H1 (cell line): ENCODE measurements around the gene ARHGAP26. TPM values are rescaled to one million over a fixed set of nuclear protein-coding genes. Genes with fewer than 3 reads are reported as not detected.

Experiments
- CTCF ChIA-PET: fragments of 300-600 bp; sonication (Branson Sonifier 250); formaldehyde crosslinking; loops from one replicate; lab custom pipeline; 2021; ENCODE audit not compliant: partially characterized antibody; lab: Charles Lee
- POLR2A ChIA-PET: fragments of 300-600 bp; sonication (Branson Sonifier 250); formaldehyde crosslinking; loops from one replicate; lab custom pipeline; 2021; ENCODE audit warnings: inconsistent platforms; ENCODE audit not compliant: partially characterized antibody; lab: Charles Lee
- DNase-seq, 2 experiments: peaks; one replicate each; pipeline versions ENCODE4 v3.0.0 to v3.0.0-alpha.2; 2010 to 2022; ENCODE audit warnings: low spot score in 2 of 2, low read depth in 1 of 2, mixed read lengths in 1 of 2
- FAIRE-seq: peaks from 2 replicates; lab custom pipeline; 2011; peaks lifted over from hg19 to GRCh38; lab: Jason Lieb, UNC
- H2AFZ ChIP-seq: 2 replicates; pipeline ENCODE4 v1.8.1; 2012; ENCODE audit warnings: low read length, inconsistent platforms
- H2AK5ac ChIP-seq: 2 replicates; pipeline ENCODE4 v1.6.1; 2013; ENCODE audit warnings: low read depth, low read length
- H2BK120ac ChIP-seq: replicated peaks from 2 replicates; pipeline ENCODE3; 2013; ENCODE audit warnings: low read depth, low read length, inconsistent platforms
- H2BK12ac ChIP-seq: 2 replicates; pipeline ENCODE4 v1.6.1; 2013; ENCODE audit warnings: low read depth, low read length
- H2BK15ac ChIP-seq: 2 replicates; pipeline ENCODE4 v1.6.1; 2013; ENCODE audit warnings: low read length
- H2BK20ac ChIP-seq: 2 replicates; pipeline ENCODE4 v1.6.1; 2013; ENCODE audit warnings: low read length
- H2BK5ac ChIP-seq: 2 replicates; pipeline ENCODE4 v1.6.1; 2013; ENCODE audit warnings: low read depth, low read length
- H3K14ac ChIP-seq: 2 replicates; pipeline ENCODE4 v1.6.1; 2013; ENCODE audit warnings: inconsistent platforms; ENCODE audit not compliant: insufficient read length
- H3K18ac ChIP-seq: 2 replicates; pipeline ENCODE4 v1.6.1; 2013; ENCODE audit warnings: low read length; ENCODE audit errors: extremely low read depth
- H3K23ac ChIP-seq: 2 replicates; pipeline ENCODE4 v1.6.1; 2013; ENCODE audit warnings: inconsistent platforms; ENCODE audit not compliant: insufficient read length
- H3K23me2 ChIP-seq: 2 replicates; pipeline ENCODE4 v1.6.1; 2013; ENCODE audit warnings: low read depth, low read length
- H3K27ac ChIP-seq: 2 replicates; pipeline ENCODE4 v1.6.1; 2011; ENCODE audit warnings: low read depth, low read length, inconsistent platforms
- H3K27me3 ChIP-seq, 4 experiments: replicated peaks in 1 of 4; 1 replicate in 1 of 4; 2 replicates in 3 of 4; pipeline versions ENCODE4 v1.6.1 to v1.8.1; 2011 to 2013; ENCODE audit warnings: low read length in 3 of 4, mild to moderate bottlenecking in 3 of 4, inconsistent platforms in 2 of 4, mixed read lengths in 2 of 4, moderate library complexity in 1 of 4; ENCODE audit not compliant: control insufficient read depth in 3 of 4, insufficient read depth in 3 of 4; ENCODE audit errors: extremely low read depth in 1 of 4
- H3K36me3 ChIP-seq, 4 experiments: 2 replicates each; pipeline versions ENCODE4 v1.6.1 to v1.8.1; 2011 to 2013; ENCODE audit warnings: mild to moderate bottlenecking in 4 of 4, low read length in 3 of 4, moderate library complexity in 2 of 4, control low read depth in 1 of 4, inconsistent platforms in 1 of 4; ENCODE audit not compliant: insufficient read depth in 4 of 4, control insufficient read depth in 2 of 4
- H3K4ac ChIP-seq: replicated peaks from 2 replicates; pipeline ENCODE3; 2013; ENCODE audit warnings: low read length, low read depth, mixed read lengths, inconsistent platforms; ENCODE audit not compliant: insufficient read length
- H3K4me1 ChIP-seq, 4 experiments: replicated peaks in 1 of 4; 1 replicate in 1 of 4; 2 replicates in 3 of 4; pipeline versions ENCODE4 v1.6.1 to v1.8.1; 2011 to 2013; ENCODE audit warnings: low read length in 3 of 4, inconsistent platforms in 2 of 4, mixed read lengths in 1 of 4; ENCODE audit not compliant: insufficient read depth in 4 of 4, control insufficient read depth in 3 of 4
- H3K4me2 ChIP-seq, 2 experiments: 2 replicates each; pipeline versions ENCODE4 v1.6.1 to v1.8.1; 2011 to 2013; ENCODE audit warnings: low read depth in 2 of 2, low read length in 2 of 2, control low read depth in 1 of 2, inconsistent platforms in 1 of 2, mild to moderate bottlenecking in 1 of 2; ENCODE audit not compliant: insufficient read depth in 1 of 2
- H3K4me3 ChIP-seq, 4 experiments: fragments of 200-600, 300-600 bp in 1 of 4; sonication (generic), shearing (Covaris generic), sonication (Bioruptor Twin) in 1 of 4; 2 replicates each; pipeline versions ENCODE4 v1.5.1 to v1.8.1; 2011 to 2016; ENCODE audit warnings: low read length in 4 of 4, low read depth in 3 of 4, control low read depth in 2 of 4, inconsistent platforms in 2 of 4, mild to moderate bottlenecking in 2 of 4, mixed read lengths in 1 of 4, moderate library complexity in 1 of 4; ENCODE audit not compliant: insufficient read depth in 2 of 4; ENCODE audit errors: extremely low read depth in 1 of 4
- H3K56ac ChIP-seq: replicated peaks from 2 replicates; pipeline ENCODE3; 2013; ENCODE audit warnings: low read depth, mild to moderate bottlenecking, mixed read lengths, low read length, inconsistent platforms; ENCODE audit not compliant: insufficient read length
- H3K79me1 ChIP-seq: 2 replicates; pipeline ENCODE4 v1.6.1; 2013; ENCODE audit warnings: low read depth, low read length, control low read depth
- H3K79me2 ChIP-seq, 2 experiments: 2 replicates each; pipeline versions ENCODE4 v1.6.1 to v1.8.1; 2012 to 2013; ENCODE audit warnings: low read length in 2 of 2, mild to moderate bottlenecking in 2 of 2, inconsistent platforms in 1 of 2; ENCODE audit not compliant: insufficient read depth in 2 of 2, control insufficient read depth in 1 of 2
- H3K9ac ChIP-seq, 4 experiments: replicated peaks in 1 of 4; 1 replicate in 1 of 4; 2 replicates in 3 of 4; pipeline versions ENCODE4 v1.6.1 to v1.8.1; 2011 to 2013; ENCODE audit warnings: low read depth in 3 of 4, low read length in 3 of 4, control low read depth in 2 of 4, mild to moderate bottlenecking in 2 of 4, moderate library complexity in 2 of 4, inconsistent platforms in 1 of 4; ENCODE audit errors: extremely low read depth in 1 of 4
- H3K9me3 ChIP-seq, 2 experiments: 2 replicates each; pipeline versions ENCODE4 v1.6.1 to v1.8.1; 2012 to 2013; ENCODE audit warnings: mild to moderate bottlenecking in 2 of 2, moderate library complexity in 2 of 2, control low read depth in 1 of 2, inconsistent platforms in 1 of 2, low read depth in 1 of 2, low read length in 1 of 2, mixed read lengths in 1 of 2; ENCODE audit not compliant: insufficient read depth in 2 of 2
- H4K20me1 ChIP-seq, 2 experiments: replicated peaks in 1 of 2; 2 replicates each; pipeline versions ENCODE3 to v1.8.1; 2011 to 2013; ENCODE audit warnings: inconsistent platforms in 2 of 2, low read length in 2 of 2, mild to moderate bottlenecking in 1 of 2; ENCODE audit not compliant: insufficient read depth in 2 of 2, control insufficient read depth in 1 of 2
- H4K5ac ChIP-seq: 2 replicates; pipeline ENCODE4 v1.6.1; 2013; ENCODE audit warnings: low read length, low read depth, mixed read lengths, inconsistent platforms; ENCODE audit not compliant: insufficient read length
- H4K8ac ChIP-seq: 2 replicates; pipeline ENCODE4 v1.8.0; 2013; ENCODE audit warnings: mild to moderate bottlenecking, moderate library complexity, low read length, inconsistent platforms; ENCODE audit not compliant: insufficient read depth; ENCODE audit errors: extremely low read depth
- H4K91ac ChIP-seq: replicated peaks from 2 replicates; pipeline ENCODE3; 2013; ENCODE audit warnings: low read length, mixed read lengths, inconsistent platforms; ENCODE audit not compliant: insufficient read length
- ASH2L ChIP-seq: fragments of 200-600, 300-600 bp; sonication (generic); IDR thresholded peaks from one replicate; pipeline ENCODE4 v1.7.1; 2017; ENCODE audit warnings: low read length
- BCL11A ChIP-seq, 2 experiments: IDR thresholded peaks; one replicate each; pipeline ENCODE4 v1.6.1; 2011; ENCODE audit warnings: low read depth in 2 of 2, low read length in 2 of 2, mild to moderate bottlenecking in 2 of 2
- CBX5 ChIP-seq: fragments of 300-800, 300-1000 bp; sonication (generic); IDR thresholded peaks from 2 replicates; pipeline ENCODE4 v1.7.1; 2016; ENCODE audit warnings: antibody characterized with exemption, low read length, low read depth
- CBX8 ChIP-seq: fragments of 300-800, 300-1000 bp; sonication (generic); IDR thresholded peaks from 2 replicates; pipeline ENCODE4 v1.7.1; 2016; ENCODE audit warnings: low read depth, low read length, borderline replicate concordance
- EP300 ChIP-seq, 2 experiments: IDR thresholded peaks; 1 replicate in 1 of 2; 2 replicates in 1 of 2; pipeline ENCODE4 v1.6.1; 2011 to 2012; ENCODE audit warnings: low read depth in 2 of 2, low read length in 2 of 2, mild to moderate bottlenecking in 2 of 2, borderline replicate concordance in 1 of 2, inconsistent platforms in 1 of 2, moderate library complexity in 1 of 2
- JUND ChIP-seq: IDR thresholded peaks from 2 replicates; pipeline ENCODE4 v1.6.1; 2011; ENCODE audit warnings: mild to moderate bottlenecking, improper control_type of control experiment, low read length
- NANOG ChIP-seq: IDR thresholded peaks from 2 replicates; pipeline ENCODE4 v1.6.1; 2011; ENCODE audit warnings: low read length, low read depth, mild to moderate bottlenecking, inconsistent platforms; ENCODE audit not compliant: insufficient read depth, poor library complexity, severe bottlenecking
- PHF8 ChIP-seq: fragments of 200-600 bp; sonication (generic); conservative IDR thresholded peaks from 2 replicates; pipeline ENCODE4 v1.7.1; 2012; ENCODE audit warnings: low read depth, mild to moderate bottlenecking, inconsistent platforms, low read length, moderate library complexity
- SAP30 ChIP-seq: fragments of 300-600 bp; sonication (generic); IDR thresholded peaks from 2 replicates; pipeline ENCODE4 v1.7.1; 2012; ENCODE audit warnings: low read length, moderate library complexity, mild to moderate bottlenecking, inconsistent platforms; ENCODE audit not compliant: insufficient read depth, insufficient replicate concordance
- ZNF274 ChIP-seq: IDR thresholded peaks from 2 replicates; pipeline ENCODE4 v1.7.0; 2012; ENCODE audit warnings: low read length, borderline replicate concordance; ENCODE audit errors: extremely low read depth
- WGBS, 2 experiments: shearing (Covaris generic) in 1 of 2; methylation state at CpG; one replicate each; pipeline versions ENCODE4 v1.1.6 to v1.1.7; 2013 to 2015; ENCODE audit warnings: low lambda C conversion rate in 2 of 2, mixed read lengths in 2 of 2, inconsistent platforms in 1 of 2, low coverage in 1 of 2, missing lambda C conversion rate in 1 of 2; ENCODE audit not compliant: insufficient replicate concordance in 2 of 2, insufficient coverage in 1 of 2, insufficient read length in 1 of 2; ENCODE audit errors: extremely low coverage in 1 of 2, missing lambda C conversion rate in 1 of 2; 5-methylcytosine and 5-hydroxymethylcytosine counted together
- polyA plus RNA-seq, 7 experiments: library from polyadenylated mRNA; depleted of rRNA in 3 of 7; stranded (reverse) in 5 of 7; unstranded in 2 of 7; fragments of >200 nt in 5 of 7; fragments of 200-250 nt in 2 of 7; gene quantifications; 1 replicate in 5 of 7; 2 replicates in 1 of 7; 4 replicates in 1 of 7; pipeline versions ENCODE4 v1.2.1 to v1.2.3, GENCODE V29; 2011 to 2013; ENCODE audit warnings: missing spikeins in 2 of 7, mixed read lengths in 2 of 7
- total RNA-seq: library from RNA; stranded (reverse); fragmentation: NEBNext Ultra II Directional; extraction: Animal tissue kit (Norgen Biotek cat#: 25700); gene quantifications from 2 replicates; pipeline ENCODE4 v1.2.1, GENCODE V29; 2021
- TF ChIP-seq, protein P1 (sequence below), 3 experiments: IDR thresholded peaks; 1 replicate in 2 of 3; 2 replicates in 1 of 3; pipeline versions ENCODE4 v1.5.1 to v1.6.1; 2011; ENCODE audit warnings: low read length in 3 of 3, mild to moderate bottlenecking in 3 of 3, inconsistent platforms in 2 of 3, low read depth in 1 of 3, moderate library complexity in 1 of 3; ENCODE audit not compliant: insufficient read depth in 1 of 3; ENCODE audit errors: control extremely low read depth in 1 of 3

The ARHGAP26 gene
- total and polyA plus RNA-seq, 2 of the 8 experiments (the other 6 are each of a cell fraction or from before 2014, with no cell fraction given): 7.1 to 24.8 TPM

DNA sequence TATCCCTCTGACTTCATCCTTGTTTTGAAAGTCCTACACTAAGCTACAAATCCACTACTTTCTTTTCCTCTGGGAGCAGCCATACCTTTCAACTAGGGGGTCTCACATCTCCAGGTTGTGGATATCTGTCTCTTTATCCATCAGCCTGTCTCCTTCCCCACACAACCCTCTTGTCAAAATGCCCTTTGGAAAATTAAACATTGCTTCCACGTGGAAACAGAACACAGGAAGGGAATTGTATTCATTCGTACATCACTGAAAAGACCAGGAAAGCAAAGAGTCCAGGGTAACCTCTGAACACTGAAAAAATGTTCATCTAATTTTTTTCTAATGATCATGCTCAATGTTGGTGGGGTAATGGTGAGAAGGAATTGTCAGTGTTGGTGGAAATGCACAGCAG is 429.7 kb downstream of the ARHGAP26 start:
- Histone ChIP-seq H3K4ac (no peak overlapping the region), H3K27me3 (no peaks in the 10 kb centered on the region), H3K27ac (no peak overlapping the region), H2BK12ac (no peak overlapping the region), H3K18ac (no peak overlapping the region), H2AFZ (no peak overlapping the region), H4K20me1 (no peaks in the 10 kb centered on the region), H3K4me3 (no peak overlapping the region), H2BK5ac (no peak overlapping the region), H3K14ac (no peak overlapping the region), H3K56ac (no peak overlapping the region), H2BK20ac (no peak overlapping the region), H3K23ac (no peak overlapping the region), H2BK15ac (no peak overlapping the region), H3K9ac (no peak overlapping the region), H2BK120ac (no peak overlapping the region), H3K4me1 (no peaks in the 10 kb centered on the region), H3K79me2 (no peaks in the 10 kb centered on the region), H3K9me3 (peaks cover 5% of the 10 kb centered on the region in 2 experiments; a peak in 2 of 4 replicates), H4K5ac (no peak overlapping the region), H3K23me2 (no peaks in the 10 kb centered on the region), H3K79me1 (no peaks in the 10 kb centered on the region), H4K8ac (no peak overlapping the region), H3K4me2 (no peak overlapping the region), H4K91ac (no peak overlapping the region), H2AK5ac (no peak overlapping the region), H3K36me3 (no peaks in the 10 kb centered on the region)
- DNase-seq: no peak
- ChIA-PET POLR2A (no interaction called here), CTCF (interaction anchor here (1.9 kb wide), 1 partner anchor 10 kb away, joined by 7 read pairs; no protein-coding TSS in a partner anchor)
- no peak for FAIRE-seq
- 92% methylated on average over 2 of the region's 2 CpGs; no CpG with 5 or more reads in 1 of the 2 experiments for WGBS, 2 experiments
- no peak for TF ChIP-seq PHF8
- TF ChIP-seq BCL11A (IDR thresholded peaks at IDR 0.05; ENCODE audit: low read depth in 2 of 2, low read length in 2 of 2): no peak
- TF ChIP-seq CBX5: no peak
- no peak for TF ChIP-seq ASH2L
- no peak for TF ChIP-seq CBX8
- no peak for TF ChIP-seq JUND
- TF ChIP-seq EP300 (IDR thresholded peaks at IDR 0.05; ENCODE audit: borderline replicate concordance in 1 of 2, low read depth in 2 of 2, low read length in 2 of 2): no peak
- no peak for TF ChIP-seq SAP30
- no peak for TF ChIP-seq NANOG
- TF ChIP-seq, protein P1, sequence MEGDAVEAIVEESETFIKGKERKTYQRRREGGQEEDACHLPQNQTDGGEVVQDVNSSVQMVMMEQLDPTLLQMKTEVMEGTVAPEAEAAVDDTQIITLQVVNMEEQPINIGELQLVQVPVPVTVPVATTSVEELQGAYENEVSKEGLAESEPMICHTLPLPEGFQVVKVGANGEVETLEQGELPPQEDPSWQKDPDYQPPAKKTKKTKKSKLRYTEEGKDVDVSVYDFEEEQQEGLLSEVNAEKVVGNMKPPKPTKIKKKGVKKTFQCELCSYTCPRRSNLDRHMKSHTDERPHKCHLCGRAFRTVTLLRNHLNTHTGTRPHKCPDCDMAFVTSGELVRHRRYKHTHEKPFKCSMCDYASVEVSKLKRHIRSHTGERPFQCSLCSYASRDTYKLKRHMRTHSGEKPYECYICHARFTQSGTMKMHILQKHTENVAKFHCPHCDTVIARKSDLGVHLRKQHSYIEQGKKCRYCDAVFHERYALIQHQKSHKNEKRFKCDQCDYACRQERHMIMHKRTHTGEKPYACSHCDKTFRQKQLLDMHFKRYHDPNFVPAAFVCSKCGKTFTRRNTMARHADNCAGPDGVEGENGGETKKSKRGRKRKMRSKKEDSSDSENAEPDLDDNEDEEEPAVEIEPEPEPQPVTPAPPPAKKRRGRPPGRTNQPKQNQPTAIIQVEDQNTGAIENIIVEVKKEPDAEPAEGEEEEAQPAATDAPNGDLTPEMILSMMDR (IDR thresholded peaks at IDR 0.05; ENCODE audit: control extremely low read depth in 1 of 3, insufficient read depth in 1 of 3, low read depth in 1 of 3, low read length in 3 of 3): no peak
- TF ChIP-seq ZNF274: no peak
